GM12865 (cell line): Measurements from ENCODE around the gene STIP1.

ENCODE experiments used
- DNase-seq: peaks from one replicate; pipeline ENCODE4 v3.0.0; 2010; ENCODE audit warnings: low read depth
- H3K4me3 ChIP-seq: 2 replicates; pipeline ENCODE4 v1.5.1; 2011; ENCODE audit warnings: mild to moderate bottlenecking, low read depth, low read length, control low read depth
- TF ChIP-seq, protein P1 (sequence below): IDR thresholded peaks from 2 replicates; pipeline ENCODE4 v1.5.1; 2011; ENCODE audit warnings: low read length, control low read depth, low read depth, inconsistent platforms; ENCODE audit not compliant: insufficient read depth; ENCODE audit errors: missing control alignments

Gene STIP1

GRCh38 chr11:64229090-64229743 lies 43.2 kb downstream of the STIP1 start:
- no peak overlapping the region for H3K4me3 ChIP-seq
- no peak for DNase-seq
- TF ChIP-seq, protein P1, sequence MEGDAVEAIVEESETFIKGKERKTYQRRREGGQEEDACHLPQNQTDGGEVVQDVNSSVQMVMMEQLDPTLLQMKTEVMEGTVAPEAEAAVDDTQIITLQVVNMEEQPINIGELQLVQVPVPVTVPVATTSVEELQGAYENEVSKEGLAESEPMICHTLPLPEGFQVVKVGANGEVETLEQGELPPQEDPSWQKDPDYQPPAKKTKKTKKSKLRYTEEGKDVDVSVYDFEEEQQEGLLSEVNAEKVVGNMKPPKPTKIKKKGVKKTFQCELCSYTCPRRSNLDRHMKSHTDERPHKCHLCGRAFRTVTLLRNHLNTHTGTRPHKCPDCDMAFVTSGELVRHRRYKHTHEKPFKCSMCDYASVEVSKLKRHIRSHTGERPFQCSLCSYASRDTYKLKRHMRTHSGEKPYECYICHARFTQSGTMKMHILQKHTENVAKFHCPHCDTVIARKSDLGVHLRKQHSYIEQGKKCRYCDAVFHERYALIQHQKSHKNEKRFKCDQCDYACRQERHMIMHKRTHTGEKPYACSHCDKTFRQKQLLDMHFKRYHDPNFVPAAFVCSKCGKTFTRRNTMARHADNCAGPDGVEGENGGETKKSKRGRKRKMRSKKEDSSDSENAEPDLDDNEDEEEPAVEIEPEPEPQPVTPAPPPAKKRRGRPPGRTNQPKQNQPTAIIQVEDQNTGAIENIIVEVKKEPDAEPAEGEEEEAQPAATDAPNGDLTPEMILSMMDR: no peak

DNA sequence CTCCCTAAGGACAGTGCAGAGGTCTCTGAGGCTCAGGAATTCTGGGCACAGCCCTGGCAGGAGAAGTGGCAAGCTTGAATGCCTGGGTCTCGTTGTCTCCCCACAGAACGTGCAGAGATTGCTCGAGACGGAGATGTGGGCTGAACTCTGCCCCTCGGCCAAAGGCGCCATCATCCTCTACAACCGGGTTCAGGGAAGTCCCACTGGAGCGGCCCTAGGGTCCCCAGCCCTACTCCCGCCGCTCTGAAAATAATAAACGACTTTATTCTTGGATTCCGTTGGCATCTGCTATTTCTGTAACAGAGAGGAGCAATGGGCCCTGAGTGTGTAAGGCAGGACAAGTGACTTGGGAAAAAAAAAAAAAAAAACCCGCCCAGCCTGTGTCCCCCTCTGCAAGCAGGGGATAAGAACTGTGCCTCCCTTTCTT lies 43.8 kb downstream of the STIP1 start:
- TF ChIP-seq, protein P1: no peak
- peak overlapping the region; percentile 70 for H3K4me3 ChIP-seq
- no peak for DNase-seq

DNA sequence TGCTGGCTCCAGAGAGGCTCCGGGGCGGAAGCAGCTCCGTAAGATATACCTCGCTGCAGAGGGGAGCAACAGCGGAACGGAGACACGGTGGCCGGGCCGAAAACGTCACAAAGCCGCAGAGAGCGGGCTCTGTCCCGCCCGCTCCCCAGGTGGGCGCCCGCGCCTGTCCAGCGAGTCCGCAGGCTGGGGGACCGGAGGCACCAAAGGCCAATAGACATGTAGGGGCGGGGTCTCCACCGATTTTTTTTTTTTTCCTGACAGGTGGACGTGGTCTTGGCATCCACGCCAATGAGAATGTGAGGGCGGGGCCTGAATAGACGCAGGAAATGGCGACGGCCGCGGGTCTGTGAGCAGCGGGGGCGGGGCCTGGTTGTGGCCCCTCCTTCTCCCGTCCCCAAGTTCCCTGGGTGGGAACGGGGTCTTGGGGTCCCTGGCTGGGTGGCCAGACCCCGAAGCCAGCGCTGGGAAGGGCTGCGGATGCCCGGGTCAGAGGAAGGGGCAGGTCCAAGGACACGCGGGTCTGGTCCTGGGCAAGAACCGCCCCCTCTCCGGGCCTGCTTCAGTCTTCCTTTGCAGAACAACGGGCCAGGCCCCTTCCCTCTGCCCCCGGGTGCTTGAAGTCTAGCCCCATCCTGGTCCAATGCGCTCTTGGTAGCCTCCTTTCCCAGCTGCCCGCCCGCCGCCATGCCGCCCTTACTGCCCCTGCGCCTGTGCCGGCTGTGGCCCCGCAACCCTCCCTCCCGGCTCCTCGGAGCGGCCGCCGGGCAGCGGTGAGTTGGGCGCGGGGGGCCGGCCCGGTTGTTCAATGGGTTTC lies 44.4 kb downstream of the STIP1 start, which contains the start of gene DNAJC4:
DNAJC4 (plus strand) TSS at position 378 of the 814 bp plus-strand sequence; CDS start at position 685, 307 bp downstream.
- peak; percentile 95 for DNase-seq
- H3K4me3 ChIP-seq: peak within 1 kb of the TSS; percentile 70
- TF ChIP-seq, protein P1: no peak

- TF ChIP-seq, protein P1: no peak
- H3K4me3 ChIP-seq: peak overlapping the region; percentile 70
- DNase-seq: no peak
Measured at GRCh38 chr11:64230985-64231365, 45.0 kb downstream of the STIP1 start.

- TF ChIP-seq, protein P1: no peak
- no peak for DNase-seq
- no peak overlapping the region for H3K4me3 ChIP-seq
Measured at GRCh38 chr11:64231546-64231945, 45.6 kb downstream of the STIP1 start.

GRCh38 chr11:64232182-64232966 lies 46.4 kb downstream of the STIP1 start:
- no peak overlapping the region for H3K4me3 ChIP-seq
- DNase-seq: no peak
- TF ChIP-seq, protein P1: no peak
